Measurements from ENCODE around the gene KRTAP22-1.

Gene KRTAP22-1

DNA sequence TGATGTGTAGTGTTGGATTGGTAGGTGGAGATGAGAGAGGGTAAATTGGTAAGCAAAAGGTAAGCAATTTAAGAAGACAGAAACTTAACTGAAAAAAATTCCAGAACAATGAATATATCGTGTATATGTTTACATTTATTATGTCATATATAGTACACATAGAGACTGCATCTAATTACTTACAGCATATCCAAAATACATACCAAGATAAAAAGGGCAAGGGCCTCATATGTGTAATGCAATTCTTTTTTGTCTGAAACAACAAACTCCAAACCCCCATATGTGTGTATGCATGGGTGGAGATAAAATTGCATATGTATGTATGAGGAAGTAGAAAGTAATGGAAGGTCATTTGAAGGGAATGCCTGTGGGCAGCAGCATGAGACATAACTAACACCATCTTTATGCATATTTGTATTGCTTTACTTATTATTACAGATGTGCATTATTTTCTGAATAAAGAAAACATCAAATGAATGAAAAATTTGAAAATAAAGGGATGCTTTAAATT lies 46.1 kb downstream of the KRTAP22-1 start:
- no peaks in the 10 kb centered on the region for H3K27me3 ChIP-seq
- TF ChIP-seq, protein P1, sequence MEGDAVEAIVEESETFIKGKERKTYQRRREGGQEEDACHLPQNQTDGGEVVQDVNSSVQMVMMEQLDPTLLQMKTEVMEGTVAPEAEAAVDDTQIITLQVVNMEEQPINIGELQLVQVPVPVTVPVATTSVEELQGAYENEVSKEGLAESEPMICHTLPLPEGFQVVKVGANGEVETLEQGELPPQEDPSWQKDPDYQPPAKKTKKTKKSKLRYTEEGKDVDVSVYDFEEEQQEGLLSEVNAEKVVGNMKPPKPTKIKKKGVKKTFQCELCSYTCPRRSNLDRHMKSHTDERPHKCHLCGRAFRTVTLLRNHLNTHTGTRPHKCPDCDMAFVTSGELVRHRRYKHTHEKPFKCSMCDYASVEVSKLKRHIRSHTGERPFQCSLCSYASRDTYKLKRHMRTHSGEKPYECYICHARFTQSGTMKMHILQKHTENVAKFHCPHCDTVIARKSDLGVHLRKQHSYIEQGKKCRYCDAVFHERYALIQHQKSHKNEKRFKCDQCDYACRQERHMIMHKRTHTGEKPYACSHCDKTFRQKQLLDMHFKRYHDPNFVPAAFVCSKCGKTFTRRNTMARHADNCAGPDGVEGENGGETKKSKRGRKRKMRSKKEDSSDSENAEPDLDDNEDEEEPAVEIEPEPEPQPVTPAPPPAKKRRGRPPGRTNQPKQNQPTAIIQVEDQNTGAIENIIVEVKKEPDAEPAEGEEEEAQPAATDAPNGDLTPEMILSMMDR (IDR thresholded peaks at IDR 0.05; ENCODE audit: low read depth, low read length): no peak
- H3K36me3 ChIP-seq: no peaks in the 10 kb centered on the region
- H3K4me3 ChIP-seq (ENCODE audit: low read depth, low read length): no peak overlapping the region
- no peaks in the 10 kb centered on the region; the same call in 1 of the 2 replicates for H3K4me1 ChIP-seq
- H3K9me3 ChIP-seq: no peaks in the 10 kb centered on the region
- no peak for DNase-seq
